Measurements from ENCODE around the gene VTI1A. TPM values are rescaled to one million over a fixed set of nuclear protein-coding genes. Genes with fewer than 3 reads are reported as not detected.
"Not testable (repeated sequence)": the region's sequence is repeated elsewhere in the genome, so short reads cannot be mapped to it uniquely, and the experiment has no call there.

Gene VTI1A
- total RNA-seq, 1 donor from 2014 or later, result 30.1 TPM

GRCh38 chr10:112588225-112588990, 141.4 kb downstream of the VTI1A start:
- TF ChIP-seq, protein P1, sequence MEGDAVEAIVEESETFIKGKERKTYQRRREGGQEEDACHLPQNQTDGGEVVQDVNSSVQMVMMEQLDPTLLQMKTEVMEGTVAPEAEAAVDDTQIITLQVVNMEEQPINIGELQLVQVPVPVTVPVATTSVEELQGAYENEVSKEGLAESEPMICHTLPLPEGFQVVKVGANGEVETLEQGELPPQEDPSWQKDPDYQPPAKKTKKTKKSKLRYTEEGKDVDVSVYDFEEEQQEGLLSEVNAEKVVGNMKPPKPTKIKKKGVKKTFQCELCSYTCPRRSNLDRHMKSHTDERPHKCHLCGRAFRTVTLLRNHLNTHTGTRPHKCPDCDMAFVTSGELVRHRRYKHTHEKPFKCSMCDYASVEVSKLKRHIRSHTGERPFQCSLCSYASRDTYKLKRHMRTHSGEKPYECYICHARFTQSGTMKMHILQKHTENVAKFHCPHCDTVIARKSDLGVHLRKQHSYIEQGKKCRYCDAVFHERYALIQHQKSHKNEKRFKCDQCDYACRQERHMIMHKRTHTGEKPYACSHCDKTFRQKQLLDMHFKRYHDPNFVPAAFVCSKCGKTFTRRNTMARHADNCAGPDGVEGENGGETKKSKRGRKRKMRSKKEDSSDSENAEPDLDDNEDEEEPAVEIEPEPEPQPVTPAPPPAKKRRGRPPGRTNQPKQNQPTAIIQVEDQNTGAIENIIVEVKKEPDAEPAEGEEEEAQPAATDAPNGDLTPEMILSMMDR (conservative IDR thresholded peaks at IDR 0.05; ENCODE audit: low read depth, low read length), result no peak
- DNase-seq (ENCODE audit: low read depth), result no peak
- H3K4me3 ChIP-seq (ENCODE audit: low read depth, low read length), result no peak overlapping the region

- no peak for DNase-seq (ENCODE audit: low read depth)
- H3K4me3 ChIP-seq (ENCODE audit: low read depth, low read length), result no peak overlapping the region
- TF ChIP-seq, protein P1 (conservative IDR thresholded peaks at IDR 0.05; ENCODE audit: low read depth, low read length), result no peak
Measured at GRCh38 chr10:112589081-112589480, 142.1 kb downstream of the VTI1A start.

DNA sequence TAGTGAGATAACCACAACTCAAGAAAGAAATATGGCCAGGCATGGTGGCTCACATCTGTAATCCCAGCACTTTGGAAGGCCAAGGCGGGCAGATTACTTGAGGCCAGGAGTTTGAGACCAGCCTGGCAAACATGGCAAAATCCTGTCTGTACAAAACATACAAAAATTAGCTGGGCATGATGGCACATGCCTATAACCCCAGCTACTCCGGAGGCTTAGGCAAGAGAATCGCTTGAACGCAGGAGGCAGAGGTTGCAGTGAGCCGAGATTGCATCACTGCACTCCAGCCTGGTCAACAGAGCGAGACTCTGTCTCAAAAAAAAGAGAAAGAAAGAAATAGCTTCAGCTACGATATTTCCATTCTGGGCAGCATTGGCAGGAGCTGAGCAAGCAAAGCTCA, 143.8 kb downstream of the VTI1A start:
- not testable (repeated sequence) for H3K4me3 ChIP-seq (ENCODE audit: low read depth, low read length); DNase-seq (ENCODE audit: low read depth)

- no peak overlapping the region for H3K4me3 ChIP-seq (ENCODE audit: low read depth, low read length)
- DNase-seq (ENCODE audit: low read depth), result no peak
- TF ChIP-seq, protein P1 (conservative IDR thresholded peaks at IDR 0.05; ENCODE audit: low read depth, low read length), result no peak
Measured at GRCh38 chr10:112593023-112593422, 146.0 kb downstream of the VTI1A start.

- TF ChIP-seq, protein P1 (conservative IDR thresholded peaks at IDR 0.05; ENCODE audit: low read depth, low read length), result no peak
- H3K4me3 ChIP-seq (ENCODE audit: low read depth, low read length), result no peak overlapping the region
- DNase-seq (ENCODE audit: low read depth), result no peak
Measured at GRCh38 chr10:112601214-112602090, 154.4 kb downstream of the VTI1A start.

- H3K4me3 ChIP-seq (ENCODE audit: low read depth, low read length), result no peak overlapping the region
- TF ChIP-seq, protein P1 (conservative IDR thresholded peaks at IDR 0.05; ENCODE audit: low read depth, low read length), result no peak
- DNase-seq (ENCODE audit: low read depth), result no peak
Measured at GRCh38 chr10:112603062-112603461, 156.0 kb downstream of the VTI1A start.

GRCh38 chr10:112605063-112605462, 158.0 kb downstream of the VTI1A start:
- DNase-seq (ENCODE audit: low read depth), result no peak
- H3K4me3 ChIP-seq (ENCODE audit: low read depth, low read length), result no peak overlapping the region
- TF ChIP-seq, protein P1 (conservative IDR thresholded peaks at IDR 0.05; ENCODE audit: low read depth, low read length), result no peak

Measured in epithelial cell of proximal tubule (primary cell).